HS-5 (cell line): Measurements from ENCODE around the gene RERG.

Source experiments
- DNase-seq: peaks from one replicate; pipeline ENCODE4 v3.0.0-alpha.2; 2012; ENCODE audit warnings: low read depth

RERG gene

GRCh38 chr12:15186597-15186996, 34.6 kb downstream of the RERG start:
- no peak for DNase-seq

DNA sequence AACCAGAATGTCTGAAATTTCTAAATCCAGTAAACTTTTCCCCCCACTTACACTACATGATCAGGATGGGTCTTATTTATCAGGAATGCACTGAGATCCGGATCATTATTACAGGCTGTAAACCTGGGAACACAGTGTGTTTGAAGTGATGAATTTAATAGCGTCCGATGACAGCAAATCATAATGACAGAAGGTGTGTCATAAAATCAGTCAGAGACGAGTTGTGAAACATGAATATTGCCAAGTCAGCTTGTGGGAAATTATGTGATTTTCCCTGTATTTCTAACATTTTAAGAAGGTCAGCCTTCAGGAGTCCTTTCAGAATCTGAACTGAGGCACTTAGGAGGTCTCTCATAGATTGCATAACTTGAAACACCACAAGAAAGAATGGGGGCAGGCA, 36.7 kb downstream of the RERG start:
- DNase-seq, result no peak

DNA sequence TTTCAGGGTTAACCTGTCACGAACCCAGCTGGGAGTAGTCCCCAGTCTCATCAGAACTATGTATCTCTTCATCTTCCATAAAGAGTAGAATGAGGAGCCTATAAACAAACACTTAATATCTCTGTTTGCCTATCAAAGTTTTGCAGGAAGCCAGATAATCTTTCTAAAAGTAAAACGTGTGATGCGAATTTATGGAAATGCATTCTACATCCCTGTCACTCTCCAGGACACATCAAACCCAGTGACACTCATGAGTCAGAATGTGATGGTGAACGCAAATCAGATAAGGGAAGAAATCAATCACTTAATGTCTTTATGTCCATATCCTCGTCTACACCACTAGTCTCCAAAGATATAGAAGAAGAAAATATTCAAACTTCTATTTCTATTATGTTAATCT, 37.4 kb downstream of the RERG start:
- DNase-seq, result no peak

DNA sequence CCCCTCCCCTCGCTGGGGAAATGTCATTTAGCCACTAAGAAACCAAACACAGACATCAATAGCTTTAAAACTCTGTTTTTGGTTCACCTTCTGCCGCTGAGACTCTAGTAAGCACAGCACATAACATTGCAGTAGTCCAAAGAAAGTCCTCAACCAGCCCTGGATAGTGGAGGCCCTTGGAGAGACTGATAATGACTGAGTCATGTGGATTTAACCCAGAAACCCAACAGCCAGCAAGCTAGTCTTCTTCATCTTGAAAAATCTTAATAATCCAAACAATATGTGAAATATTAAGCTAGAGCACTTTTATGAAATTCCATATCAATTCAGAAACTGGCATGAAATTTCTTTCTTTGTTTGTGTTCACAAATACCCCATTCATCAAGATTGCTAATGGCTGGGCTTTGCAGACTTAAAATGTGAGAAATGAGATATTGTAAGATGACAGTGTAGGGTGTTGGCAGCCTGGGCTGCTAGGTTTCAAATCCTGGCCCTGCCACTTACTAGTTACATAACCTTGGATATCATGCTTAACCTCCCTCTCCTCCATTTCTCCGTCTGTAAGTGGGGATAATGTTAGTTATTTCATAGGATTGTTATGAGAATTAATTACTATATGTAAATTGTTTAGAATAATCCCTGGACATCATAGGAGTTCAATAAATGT, 40.1 kb downstream of the RERG start:
- DNase-seq, result no peak

- no peak for DNase-seq
Observed at GRCh38 chr12:15180325-15180724, 40.9 kb downstream of the RERG start.

- DNase-seq, result no peak
Observed at GRCh38 chr12:15179672-15180071, 41.5 kb downstream of the RERG start.

GRCh38 chr12:15173142-15173541, 48.1 kb downstream of the RERG start:
- no peak for DNase-seq

GRCh38 chr12:15172060-15172822, 49.0 kb downstream of the RERG start:
- no peak for DNase-seq

GRCh38 chr12:15171012-15171655, 50.1 kb downstream of the RERG start:
- DNase-seq, result no peak

GRCh38 chr12:15168026-15168678, 53.1 kb downstream of the RERG start:
- DNase-seq, result no peak

GRCh38 chr12:15165012-15165659, 56.1 kb downstream of the RERG start:
- no peak for DNase-seq

GRCh38 chr12:15163030-15163976, 57.9 kb downstream of the RERG start:
- no peak for DNase-seq

GRCh38 chr12:15158083-15158482, 63.1 kb downstream of the RERG start:
- no peak for DNase-seq

DNA sequence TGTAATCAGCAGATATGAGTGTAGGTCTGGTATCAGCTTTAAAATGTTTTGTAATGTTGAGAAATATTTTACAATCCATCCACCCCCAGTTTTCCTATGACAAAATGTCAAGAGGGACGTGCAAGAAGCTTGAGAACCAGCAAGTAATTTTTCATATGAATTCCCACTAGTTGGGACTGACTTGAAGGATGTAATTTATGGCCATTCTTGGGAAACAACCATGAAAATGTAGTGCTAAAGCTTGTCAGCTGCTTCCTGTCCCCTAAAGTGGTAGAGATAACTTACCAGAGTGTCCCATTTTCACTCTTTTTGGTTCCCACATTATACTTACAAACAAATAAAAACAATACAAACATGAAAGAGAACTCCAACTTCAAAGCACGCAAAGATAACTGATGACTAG, 63.9 kb downstream of the RERG start:
- no peak for DNase-seq

DNA sequence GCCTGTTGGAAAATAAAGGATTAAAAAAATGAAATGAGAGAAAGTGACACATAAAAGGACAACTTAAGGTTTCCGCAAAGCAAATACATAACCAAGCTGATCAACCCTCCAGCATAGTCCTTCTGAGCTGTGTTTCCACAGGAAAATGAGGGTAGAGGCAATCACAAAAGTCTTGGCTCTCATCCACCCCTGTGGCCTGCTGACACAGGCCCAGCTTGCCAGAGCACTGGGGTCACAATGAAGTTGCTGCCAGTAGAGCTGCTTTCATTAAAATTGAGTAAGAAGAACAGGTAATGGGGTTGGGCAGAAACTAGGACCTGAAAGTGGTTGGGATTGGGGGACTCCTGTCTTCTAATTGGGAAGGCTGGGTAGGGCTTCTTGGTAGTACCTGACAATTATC, 65.9 kb downstream of the RERG start:
- no peak for DNase-seq

DNA sequence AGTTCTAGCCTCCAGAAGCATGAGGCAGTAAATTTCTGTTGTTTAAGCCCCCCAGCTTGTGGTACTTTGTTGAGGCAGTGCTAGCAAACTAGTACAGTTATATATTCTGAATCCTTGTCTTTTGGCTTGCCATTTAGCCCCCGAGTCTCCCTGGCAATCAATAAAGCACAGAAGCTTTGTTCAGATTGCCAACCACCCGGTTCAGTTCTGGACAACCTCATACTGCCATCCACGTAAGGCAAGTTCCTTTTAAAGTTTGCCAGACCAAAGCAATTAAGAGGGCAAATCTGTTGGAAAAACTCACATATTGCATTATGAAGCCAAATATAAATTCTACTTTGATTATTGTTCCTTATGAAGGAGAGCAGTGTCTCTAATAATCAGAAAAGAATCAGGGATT, 67.1 kb downstream of the RERG start:
- DNase-seq, result no peak

- no peak for DNase-seq
Observed at GRCh38 chr12:15152868-15153267, 68.3 kb downstream of the RERG start.

- no peak for DNase-seq
Observed at GRCh38 chr12:15152456-15152855, 68.8 kb downstream of the RERG start.

DNA sequence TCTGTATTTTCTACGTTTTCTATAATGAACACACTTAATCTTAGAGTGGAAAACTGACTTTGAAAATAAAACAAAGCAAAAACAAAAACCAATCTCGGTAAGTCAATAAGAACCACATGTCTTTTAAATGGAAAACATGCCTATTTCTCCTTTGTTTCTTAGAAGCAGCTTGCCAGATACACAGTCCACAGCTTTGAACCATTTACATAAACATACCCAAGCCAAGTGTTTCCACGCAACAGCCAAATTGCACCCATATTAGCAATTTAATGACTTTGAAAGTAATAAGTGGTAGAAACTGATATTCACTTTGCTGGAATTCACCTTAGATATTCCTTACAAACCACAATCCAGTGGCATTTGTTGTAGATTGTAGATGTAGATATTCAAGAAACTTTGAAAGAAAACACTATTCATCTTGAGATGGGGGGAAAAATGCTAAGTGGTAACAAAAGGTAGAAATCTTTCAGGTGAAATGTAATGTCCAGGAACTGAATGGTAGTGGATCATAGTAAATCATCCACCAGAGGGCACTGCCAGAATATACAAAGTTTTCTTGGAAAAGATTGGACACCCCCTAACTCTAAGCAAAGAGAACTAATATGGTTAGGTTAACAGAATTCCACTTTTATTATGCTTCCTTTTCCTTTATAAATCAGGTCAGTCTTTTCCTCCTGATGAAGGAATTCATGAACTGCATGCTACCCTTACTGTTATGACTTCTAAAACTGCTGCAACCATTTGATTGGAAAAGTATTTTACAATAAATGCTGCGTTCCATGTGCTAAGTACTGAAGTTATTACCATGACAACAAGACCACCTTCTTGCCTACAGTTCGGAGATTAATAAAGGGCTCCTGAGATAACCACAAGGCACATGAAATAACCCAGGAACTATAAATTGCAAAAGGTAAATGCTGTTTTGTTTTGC, 69.8 kb downstream of the RERG start:
- DNase-seq, result no peak

DNA sequence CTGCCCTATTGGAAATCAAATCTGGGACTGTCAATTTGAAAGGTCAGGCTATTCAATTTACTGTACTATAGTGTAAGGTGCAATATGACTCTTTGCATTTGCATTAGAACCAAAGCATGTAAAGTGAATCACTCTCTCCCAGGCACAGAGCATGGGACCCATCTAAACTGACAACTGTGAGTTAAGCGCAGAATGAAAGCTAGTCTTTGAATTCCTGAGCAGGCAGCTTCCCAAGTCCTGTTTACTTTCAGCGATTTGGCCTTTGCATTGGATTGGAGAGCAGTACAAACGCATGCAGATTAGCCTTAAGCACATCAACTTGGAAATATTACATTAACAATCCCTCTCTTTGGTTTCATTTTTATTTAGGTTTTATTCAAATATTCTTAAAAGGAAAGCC, 74.6 kb downstream of the RERG start:
- DNase-seq, result no peak
